Type B pancreatic cell (in vitro differentiated cells): ENCODE measurements around the gene PEX14. TPM values are rescaled to one million over a fixed set of nuclear protein-coding genes. Genes with fewer than 3 reads are reported as not detected.
A peak's percentile ranks its signal among the peaks of the same experiment; 100 is the strongest.

Experiments
- DNase-seq: peaks from one replicate; pipeline ENCODE4 v3.0.0; 2021; ENCODE audit warnings: mixed read lengths; ENCODE audit not compliant: unreplicated experiment; ENCODE audit errors: extremely low spot score
- H3K27ac Mint-ChIP-seq: 2 replicates; pipeline ENCODE4 v1.8.0; 2021; ENCODE audit warnings: mild to moderate bottlenecking, mixed read lengths
- H3K27me3 Mint-ChIP-seq: 2 replicates; pipeline ENCODE4 v1.8.0; 2021; ENCODE audit warnings: mixed read lengths
- H3K36me3 Mint-ChIP-seq: 2 replicates; pipeline ENCODE4 v1.8.0; 2021; ENCODE audit warnings: mixed read lengths
- H3K4me1 Mint-ChIP-seq: one replicate; pipeline ENCODE4 v1.8.0; 2021; ENCODE audit warnings: mixed read lengths; ENCODE audit not compliant: unreplicated experiment
- H3K4me3 Mint-ChIP-seq: 2 replicates; pipeline ENCODE4 v1.8.0; 2021; ENCODE audit warnings: mild to moderate bottlenecking, mixed read lengths
- H3K9me3 Mint-ChIP-seq: 2 replicates; pipeline ENCODE4 v1.8.0; 2021; ENCODE audit warnings: mixed read lengths
- CTCF ChIP-seq: fragments of 200-600 bp; sonication (generic); conservative IDR thresholded peaks from 2 replicates; pipeline ENCODE4 v1.5.0; 2021; ENCODE audit warnings: antibody characterized with exemption, mild to moderate bottlenecking
- total RNA-seq: library from RNA; stranded (reverse); gene quantifications from 2 replicates; pipeline ENCODE4 v1.2.1, GENCODE V29; 2021; ENCODE audit warnings: low replicate concordance

Gene PEX14
- total RNA-seq, 1 donor from 2014 or later: 22.5 TPM

- Mint-ChIP-seq H3K4me1 (peaks cover 29% of the 10 kb centered on the region), H3K27me3 (no peaks in the 10 kb centered on the region), H3K4me3 (no peak overlapping the region), H3K36me3 (peaks cover 5% of the 10 kb centered on the region), H3K27ac (peak overlapping the region; percentile 77), H3K9me3 (no peaks in the 10 kb centered on the region)
- no peak for DNase-seq
- no peak for TF ChIP-seq CTCF
Measured at GRCh38 chr1:10556430-10557005, 81.8 kb downstream of the PEX14 start.

GRCh38 chr1:10557714-10558113 lies 83.0 kb downstream of the PEX14 start:
- H3K27me3 Mint-ChIP-seq: no peaks in the 10 kb centered on the region
- peaks cover 27% of the 10 kb centered on the region for H3K4me1 Mint-ChIP-seq
- DNase-seq: no peak
- no peak overlapping the region for H3K27ac Mint-ChIP-seq
- H3K4me3 Mint-ChIP-seq: no peak overlapping the region
- no peaks in the 10 kb centered on the region for H3K9me3 Mint-ChIP-seq
- H3K36me3 Mint-ChIP-seq: peaks cover 9% of the 10 kb centered on the region
- TF ChIP-seq CTCF: no peak

- H3K27ac Mint-ChIP-seq: no peak overlapping the region
Measured at GRCh38 chr1:10559386-10559785, 84.6 kb downstream of the PEX14 start.

GRCh38 chr1:10561497-10561896 lies 86.7 kb downstream of the PEX14 start:
- no peaks in the 10 kb centered on the region for H3K27me3 Mint-ChIP-seq
- DNase-seq: no peak
- peaks cover 7% of the 10 kb centered on the region for H3K9me3 Mint-ChIP-seq
- H3K4me1 Mint-ChIP-seq: peaks cover 6% of the 10 kb centered on the region
- TF ChIP-seq CTCF: no peak
- H3K36me3 Mint-ChIP-seq: peaks cover 20% of the 10 kb centered on the region
- no peak overlapping the region for H3K4me3 Mint-ChIP-seq
- H3K27ac Mint-ChIP-seq: no peak overlapping the region

More at GRCh38 chr1:10559386-10559785, 84.6 kb downstream of the PEX14 start:
- peaks cover 7% of the 10 kb centered on the region for H3K9me3 Mint-ChIP-seq
- peaks cover 16% of the 10 kb centered on the region for H3K36me3 Mint-ChIP-seq
- H3K27me3 Mint-ChIP-seq: no peaks in the 10 kb centered on the region
- peaks cover 17% of the 10 kb centered on the region for H3K4me1 Mint-ChIP-seq
- no peak overlapping the region for H3K4me3 Mint-ChIP-seq
- DNase-seq: no peak
- TF ChIP-seq CTCF: no peak

GRCh38 chr1:10561955-10562354 lies 87.2 kb downstream of the PEX14 start:
- H3K36me3 Mint-ChIP-seq: peaks cover 20% of the 10 kb centered on the region
- TF ChIP-seq CTCF: peak; percentile 23
- H3K27me3 Mint-ChIP-seq: no peaks in the 10 kb centered on the region
- no peak overlapping the region for H3K4me3 Mint-ChIP-seq
- peaks cover 1% of the 10 kb centered on the region for H3K4me1 Mint-ChIP-seq
- no peak for DNase-seq
- peaks cover 7% of the 10 kb centered on the region for H3K9me3 Mint-ChIP-seq
- no peak overlapping the region for H3K27ac Mint-ChIP-seq

- Mint-ChIP-seq H3K9me3 (peaks cover 7% of the 10 kb centered on the region), H3K4me1 (no peaks in the 10 kb centered on the region), H3K4me3 (no peak overlapping the region), H3K36me3 (peaks cover 20% of the 10 kb centered on the region), H3K27ac (no peak overlapping the region), H3K27me3 (no peaks in the 10 kb centered on the region)
- TF ChIP-seq CTCF: no peak
- DNase-seq: no peak
Measured at GRCh38 chr1:10564063-10564462, 89.3 kb downstream of the PEX14 start.
